ENCODE measurements around the gene AAMP.

GRCh38 chr2:218217360-218218267 is 52.3 kb downstream of the AAMP start:
- TF ChIP-seq CTCF (conservative IDR thresholded peaks at IDR 0.05; ENCODE audit: low read length) (no peak), EZH2phosphoT487 (IDR thresholded peaks at IDR 0.05; ENCODE audit: borderline replicate concordance, low read depth, low read length) (no peak)
